Measurements from ENCODE around the gene NYAP2.

Gene NYAP2
- total RNA-seq, result 0 to 0.13 (median 0.03) reads per million in 9 experiments

DNA sequence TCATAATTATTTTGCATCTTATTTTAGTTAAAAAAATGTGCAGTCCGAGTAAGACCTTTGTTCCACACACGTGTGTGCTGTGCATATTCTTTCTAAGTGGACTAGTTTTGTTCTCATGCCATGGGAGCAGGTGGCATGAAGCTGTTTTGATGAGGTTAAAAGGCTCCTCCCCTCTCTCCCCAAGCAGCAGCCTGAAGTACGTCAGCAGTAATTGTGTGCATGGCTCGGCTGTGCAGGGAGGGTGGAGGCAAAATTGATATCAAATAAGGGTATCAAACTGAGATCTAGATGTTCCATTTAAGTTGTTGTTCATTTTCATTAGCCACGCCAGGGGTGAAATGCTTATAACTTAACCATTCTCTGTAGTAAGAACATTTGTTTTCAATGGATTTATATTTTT is at the start of gene NYAP2:
Gene NYAP2, plus strand, starts transcription at position 207 of the 400 bp plus-strand sequence. CDS start 9,171 bp downstream, outside the sequence.
- Mint-ChIP-seq H3K4me3 (no peak within 1 kb of the TSS), H3K9me3 (no peaks in the 10 kb centered on the region), H3K4me1 (ENCODE audit: low read depth in 2 of 2) (no peaks in the 10 kb centered on the region), H3K36me3 (ENCODE audit: insufficient read depth) (peaks cover 3% of the 10 kb centered on the region), H3K27me3 (peaks cover 26 to 50% of the 10 kb centered on the region in 2 donors), H3K27ac (no peak within 1 kb of the TSS)
- no peak for ATAC-seq (replicated peaks)
- DNase-seq, result no peak

- no peak for DNase-seq
These were observed 45.9 kb upstream of the NYAP2 start for GRCh38 chr2:225353579-225354085.

GRCh38 chr2:225354281-225354774 is 45.2 kb upstream of the NYAP2 start:
- no peak overlapping the region for H3K27ac Mint-ChIP-seq

More at GRCh38 chr2:225353579-225354085, 45.9 kb upstream of the NYAP2 start:
- Mint-ChIP-seq H3K27me3 (peaks cover 26 to 28% of the 10 kb centered on the region in 2 donors), H3K4me3 (no peak overlapping the region), H3K9me3 (no peaks in the 10 kb centered on the region), H3K4me1 (ENCODE audit: low read depth in 2 of 2) (no peaks in the 10 kb centered on the region), H3K36me3 (ENCODE audit: insufficient read depth) (no peaks in the 10 kb centered on the region), H3K27ac (no peak overlapping the region)
- no peak for ATAC-seq (replicated peaks)

GRCh38 chr2:225355788-225356187 is 43.7 kb upstream of the NYAP2 start:
- ATAC-seq (replicated peaks) (no peak), DNase-seq (no peak)
- no peaks in the 10 kb centered on the region for H3K36me3 Mint-ChIP-seq (ENCODE audit: insufficient read depth)
- no peaks in the 10 kb centered on the region for H3K4me1 Mint-ChIP-seq (ENCODE audit: low read depth in 2 of 2)
- peaks cover 23 to 24% of the 10 kb centered on the region in 2 donors for H3K27me3 Mint-ChIP-seq
- no peaks in the 10 kb centered on the region for H3K9me3 Mint-ChIP-seq
- no peak overlapping the region for H3K27ac Mint-ChIP-seq
- no peak overlapping the region for H3K4me3 Mint-ChIP-seq

More at GRCh38 chr2:225354281-225354774, 45.2 kb upstream of the NYAP2 start:
- Mint-ChIP-seq H3K4me1 (ENCODE audit: low read depth in 2 of 2) (no peaks in the 10 kb centered on the region), H3K4me3 (no peak overlapping the region), H3K36me3 (ENCODE audit: insufficient read depth) (no peaks in the 10 kb centered on the region), H3K27me3 (peaks cover 26 to 28% of the 10 kb centered on the region in 2 donors), H3K9me3 (no peaks in the 10 kb centered on the region)
- no peak for DNase-seq
- ATAC-seq (replicated peaks), result no peak

DNA sequence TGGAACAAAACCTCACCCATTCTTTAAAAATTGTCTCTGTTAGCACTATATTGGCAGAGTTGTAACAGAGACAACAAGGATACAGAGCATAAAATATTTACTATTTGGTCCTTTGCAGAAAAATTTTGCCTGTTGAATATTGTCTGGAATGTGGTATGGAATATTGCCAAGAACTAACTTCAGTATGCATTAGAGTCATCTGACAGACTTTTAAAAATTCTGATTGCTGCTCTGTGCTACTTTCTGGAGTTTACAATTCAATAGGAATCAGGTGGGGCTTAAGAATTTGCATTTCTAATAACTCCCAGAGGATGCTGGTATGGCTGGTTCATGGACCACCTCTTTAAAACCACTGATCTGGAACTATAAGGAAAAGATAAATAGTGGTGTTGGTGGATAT is 32.8 kb upstream of the NYAP2 start:
- H3K36me3 Mint-ChIP-seq (ENCODE audit: insufficient read depth), result no peaks in the 10 kb centered on the region
- ATAC-seq (replicated peaks), result no peak

GRCh38 chr2:225367482-225367881 is 32.0 kb upstream of the NYAP2 start:
- peaks cover 26 to 33% of the 10 kb centered on the region in 2 donors for H3K27me3 Mint-ChIP-seq
- no peak for ATAC-seq (replicated peaks)
- no peak for DNase-seq
- no peaks in the 10 kb centered on the region for H3K4me1 Mint-ChIP-seq (ENCODE audit: low read depth in 2 of 2)
- no peaks in the 10 kb centered on the region for H3K9me3 Mint-ChIP-seq
- no peak overlapping the region for H3K4me3 Mint-ChIP-seq
- no peak overlapping the region for H3K27ac Mint-ChIP-seq
- H3K36me3 Mint-ChIP-seq (ENCODE audit: insufficient read depth), result no peaks in the 10 kb centered on the region

More for the DNA sequence above, 32.8 kb upstream of the NYAP2 start:
- no peak overlapping the region for H3K27ac Mint-ChIP-seq
- DNase-seq, result no peak
- no peaks in the 10 kb centered on the region for H3K9me3 Mint-ChIP-seq
- H3K4me1 Mint-ChIP-seq (ENCODE audit: low read depth in 2 of 2), result no peaks in the 10 kb centered on the region
- H3K4me3 Mint-ChIP-seq, result no peak overlapping the region
- H3K27me3 Mint-ChIP-seq, result peaks cover 22 to 31% of the 10 kb centered on the region in 2 donors

DNA sequence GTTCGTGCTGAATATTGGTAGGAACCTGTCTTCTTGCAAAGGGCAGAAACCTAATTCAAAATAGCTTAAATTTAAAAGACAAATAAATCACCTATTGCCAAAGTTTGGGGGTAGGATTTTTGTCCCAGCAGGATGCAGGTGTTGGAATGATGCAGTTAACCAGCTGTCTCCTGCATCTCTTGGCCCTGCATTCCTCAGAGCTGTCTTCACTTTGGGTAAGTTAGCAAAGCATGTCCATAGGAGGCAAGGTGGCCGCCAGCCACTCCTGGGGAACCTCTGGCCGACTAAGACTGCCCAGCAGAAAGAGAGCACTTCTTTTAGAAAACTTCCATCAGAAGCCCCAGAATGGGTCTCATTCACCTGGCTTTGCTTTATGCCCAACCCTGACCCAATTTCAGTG is 20.5 kb upstream of the NYAP2 start:
- no peak for DNase-seq
- Mint-ChIP-seq H3K27ac (no peak overlapping the region), H3K9me3 (no peaks in the 10 kb centered on the region), H3K36me3 (ENCODE audit: insufficient read depth) (no peaks in the 10 kb centered on the region), H3K4me1 (ENCODE audit: low read depth in 2 of 2) (peaks cover 0 to 1% of the 10 kb centered on the region in 2 donors), H3K27me3 (peaks cover 8 to 17% of the 10 kb centered on the region in 2 donors), H3K4me3 (no peak overlapping the region)
- ATAC-seq (replicated peaks), result no peak

GRCh38 chr2:225379856-225380255 is 19.7 kb upstream of the NYAP2 start:
- Mint-ChIP-seq H3K27me3 (peaks cover 8 to 17% of the 10 kb centered on the region in 2 donors), H3K4me1 (ENCODE audit: low read depth in 2 of 2) (peaks cover 0 to 1% of the 10 kb centered on the region in 2 donors), H3K27ac (no peak overlapping the region), H3K4me3 (no peak overlapping the region), H3K9me3 (no peaks in the 10 kb centered on the region), H3K36me3 (ENCODE audit: insufficient read depth) (no peaks in the 10 kb centered on the region)
- no peak for ATAC-seq (replicated peaks)
- DNase-seq, result no peak

DNA sequence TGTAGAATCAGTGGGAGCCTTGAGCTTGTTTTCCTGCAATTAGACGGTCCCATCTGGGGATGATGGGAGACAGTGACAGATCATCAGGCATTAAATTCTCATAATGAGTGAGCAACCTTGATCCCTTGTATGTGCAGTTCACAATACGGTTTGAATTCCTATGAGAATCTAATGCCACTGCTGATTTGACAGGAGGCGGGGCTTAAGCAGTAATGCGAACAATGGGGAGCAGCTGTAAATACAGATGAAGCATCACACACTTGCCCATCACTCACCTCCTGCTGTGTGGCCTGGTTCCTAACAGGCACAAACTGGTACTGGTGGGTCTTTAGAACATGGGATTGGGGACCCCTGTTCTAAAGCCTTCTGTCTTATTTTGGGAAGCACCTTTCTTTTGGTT is 17.9 kb upstream of the NYAP2 start:
- no peaks in the 10 kb centered on the region for H3K9me3 Mint-ChIP-seq
- H3K4me1 Mint-ChIP-seq (ENCODE audit: low read depth in 2 of 2), result peaks cover 0 to 1% of the 10 kb centered on the region in 2 donors
- H3K27ac Mint-ChIP-seq, result no peak overlapping the region
- DNase-seq (no peak), ATAC-seq (replicated peaks) (no peak)
- H3K36me3 Mint-ChIP-seq (ENCODE audit: insufficient read depth), result no peaks in the 10 kb centered on the region
- H3K4me3 Mint-ChIP-seq, result no peak overlapping the region
- H3K27me3 Mint-ChIP-seq, result peaks cover 8% of the 10 kb centered on the region in 2 donors

DNA sequence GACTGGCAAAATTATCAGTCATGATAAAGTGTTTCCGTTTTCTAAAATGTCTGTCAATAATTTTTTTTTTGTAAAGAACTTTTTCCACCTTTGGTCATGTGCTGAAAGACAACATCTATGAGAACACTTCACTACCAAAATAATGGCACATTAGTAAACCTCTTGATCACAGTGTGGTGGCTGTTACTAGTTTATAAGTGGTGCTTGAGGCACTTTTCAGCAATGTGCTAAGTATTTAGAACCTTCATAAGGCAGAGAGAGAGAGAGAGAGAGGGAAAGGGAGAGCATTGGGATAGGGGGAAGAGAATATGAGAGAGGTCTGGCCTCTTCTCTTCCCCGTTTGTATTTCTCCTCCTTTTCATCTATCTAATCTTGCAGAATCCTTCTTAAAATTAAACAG is 1.1 kb upstream of the NYAP2 start:
- H3K4me3 Mint-ChIP-seq, result no peak overlapping the region
- H3K4me1 Mint-ChIP-seq (ENCODE audit: low read depth in 2 of 2), result no peaks in the 10 kb centered on the region
- peaks cover 24 to 46% of the 10 kb centered on the region in 2 donors for H3K27me3 Mint-ChIP-seq
- H3K9me3 Mint-ChIP-seq, result no peaks in the 10 kb centered on the region
- peaks cover 3% of the 10 kb centered on the region for H3K36me3 Mint-ChIP-seq (ENCODE audit: insufficient read depth)
- no peak overlapping the region for H3K27ac Mint-ChIP-seq
- ATAC-seq (replicated peaks) (no peak), DNase-seq (no peak)

GRCh38 chr2:225400060-225400511 is 576 bp downstream of the NYAP2 start:
- Mint-ChIP-seq H3K9me3 (no peaks in the 10 kb centered on the region), H3K36me3 (ENCODE audit: insufficient read depth) (peaks cover 3% of the 10 kb centered on the region), H3K27me3 (peaks cover 29 to 55% of the 10 kb centered on the region in 2 donors), H3K4me3 (no peak overlapping the region), H3K4me1 (ENCODE audit: low read depth in 2 of 2) (no peaks in the 10 kb centered on the region), H3K27ac (no peak overlapping the region)
- DNase-seq (no peak), ATAC-seq (replicated peaks) (no peak)

GRCh38 chr2:225400546-225401400 is 1.3 kb downstream of the NYAP2 start:
- H3K9me3 Mint-ChIP-seq, result no peaks in the 10 kb centered on the region
- peaks cover 3% of the 10 kb centered on the region for H3K36me3 Mint-ChIP-seq (ENCODE audit: insufficient read depth)
- DNase-seq (no peak), ATAC-seq (replicated peaks) (no peak)
- H3K27ac Mint-ChIP-seq, result no peak overlapping the region
- no peaks in the 10 kb centered on the region for H3K4me1 Mint-ChIP-seq (ENCODE audit: low read depth in 2 of 2)
- H3K27me3 Mint-ChIP-seq, result peaks cover 29 to 55% of the 10 kb centered on the region in 2 donors
- no peak overlapping the region for H3K4me3 Mint-ChIP-seq

GRCh38 chr2:225402210-225402776 is 2.8 kb downstream of the NYAP2 start:
- Mint-ChIP-seq H3K27me3 (peaks cover 19 to 43% of the 10 kb centered on the region in 2 donors), H3K4me3 (no peak overlapping the region), H3K27ac (no peak overlapping the region), H3K36me3 (ENCODE audit: insufficient read depth) (peaks cover 3% of the 10 kb centered on the region), H3K9me3 (no peaks in the 10 kb centered on the region), H3K4me1 (ENCODE audit: low read depth in 2 of 2) (no peaks in the 10 kb centered on the region)
- DNase-seq, result no peak
- no peak for ATAC-seq (replicated peaks)

Data from effector memory CD8-positive, alpha-beta T cell (primary cell).